HG02610 (cell line): Measurements from ENCODE around the gene TNS3.
"Not testable (repeated sequence)": the region's sequence is repeated elsewhere in the genome, so short reads cannot be mapped to it uniquely, and the experiment has no call there.

Experiments
- ATAC-seq: cut with Tn5 transposase; IDR thresholded peaks from one replicate; pipeline ENCODE4 v1.9.1; 2021; ENCODE audit warnings: mild to moderate bottlenecking, moderate library complexity; ENCODE audit not compliant: unreplicated experiment

TNS3 gene

GRCh38 chr7:47454974-47455871 lies 126.7 kb downstream of the TNS3 start:
- no peak for ATAC-seq

GRCh38 chr7:47454069-47454973 lies 127.6 kb downstream of the TNS3 start:
- ATAC-seq, result no peak

GRCh38 chr7:47453093-47454061 lies 128.5 kb downstream of the TNS3 start:
- no peak for ATAC-seq

GRCh38 chr7:47452715-47453092 lies 129.2 kb downstream of the TNS3 start:
- ATAC-seq, result no peak

- ATAC-seq, result no peak
Observed at GRCh38 chr7:47452295-47452694, 129.6 kb downstream of the TNS3 start.

- ATAC-seq, result no peak
Observed at GRCh38 chr7:47451851-47452205, 130.1 kb downstream of the TNS3 start.

GRCh38 chr7:47449810-47450590 lies 131.9 kb downstream of the TNS3 start:
- ATAC-seq, result no peak

GRCh38 chr7:47448971-47449370 lies 132.9 kb downstream of the TNS3 start:
- ATAC-seq, result no peak

- no peak for ATAC-seq
Observed at GRCh38 chr7:47447621-47448349, 134.1 kb downstream of the TNS3 start.

- ATAC-seq, result no peak
Observed at GRCh38 chr7:47446871-47447466, 134.9 kb downstream of the TNS3 start.

GRCh38 chr7:47444376-47445098 lies 137.4 kb downstream of the TNS3 start:
- no peak for ATAC-seq

- ATAC-seq, result no peak
Observed at GRCh38 chr7:47443049-47443448, 138.9 kb downstream of the TNS3 start.

GRCh38 chr7:47442605-47442865 lies 139.4 kb downstream of the TNS3 start:
- no peak for ATAC-seq

GRCh38 chr7:47441796-47442604 lies 139.9 kb downstream of the TNS3 start:
- no peak for ATAC-seq

- ATAC-seq, result not testable (repeated sequence)
Observed at GRCh38 chr7:47441048-47441447, 140.9 kb downstream of the TNS3 start.

- ATAC-seq, result no peak
Observed at GRCh38 chr7:47440320-47440719, 141.6 kb downstream of the TNS3 start.

GRCh38 chr7:47439181-47439667 lies 142.7 kb downstream of the TNS3 start:
- ATAC-seq, result no peak
